ENCODE data around the gene NUP205.

The NUP205 gene

DNA sequence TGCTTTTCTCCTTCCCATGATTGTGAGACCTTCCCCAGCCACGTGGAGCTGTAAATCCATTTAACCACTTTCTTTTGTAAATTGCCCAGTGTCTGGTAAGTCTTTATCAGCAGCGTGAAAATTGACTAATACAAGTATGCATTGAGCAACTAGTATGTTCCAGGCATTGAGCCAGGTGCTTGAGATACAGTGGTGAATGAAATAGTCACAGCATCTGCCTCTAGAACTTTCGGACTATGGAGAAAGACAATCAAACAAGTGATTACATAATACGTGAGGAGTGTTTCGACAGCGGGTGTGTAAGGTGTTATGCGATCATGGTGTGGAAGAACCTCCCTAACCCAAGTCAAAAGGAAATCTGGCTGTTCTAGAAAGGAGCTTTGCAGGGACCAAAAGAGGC is 21.6 kb upstream of the NUP205 start:
- no peak for TF ChIP-seq EZH2phosphoT487 (IDR thresholded peaks at IDR 0.05; ENCODE audit: low read length)
- TF ChIP-seq EZH2 (optimal IDR thresholded peaks at IDR 0.05; ENCODE audit: low read depth, low read length): no peak
- TF ChIP-seq, protein P1, sequence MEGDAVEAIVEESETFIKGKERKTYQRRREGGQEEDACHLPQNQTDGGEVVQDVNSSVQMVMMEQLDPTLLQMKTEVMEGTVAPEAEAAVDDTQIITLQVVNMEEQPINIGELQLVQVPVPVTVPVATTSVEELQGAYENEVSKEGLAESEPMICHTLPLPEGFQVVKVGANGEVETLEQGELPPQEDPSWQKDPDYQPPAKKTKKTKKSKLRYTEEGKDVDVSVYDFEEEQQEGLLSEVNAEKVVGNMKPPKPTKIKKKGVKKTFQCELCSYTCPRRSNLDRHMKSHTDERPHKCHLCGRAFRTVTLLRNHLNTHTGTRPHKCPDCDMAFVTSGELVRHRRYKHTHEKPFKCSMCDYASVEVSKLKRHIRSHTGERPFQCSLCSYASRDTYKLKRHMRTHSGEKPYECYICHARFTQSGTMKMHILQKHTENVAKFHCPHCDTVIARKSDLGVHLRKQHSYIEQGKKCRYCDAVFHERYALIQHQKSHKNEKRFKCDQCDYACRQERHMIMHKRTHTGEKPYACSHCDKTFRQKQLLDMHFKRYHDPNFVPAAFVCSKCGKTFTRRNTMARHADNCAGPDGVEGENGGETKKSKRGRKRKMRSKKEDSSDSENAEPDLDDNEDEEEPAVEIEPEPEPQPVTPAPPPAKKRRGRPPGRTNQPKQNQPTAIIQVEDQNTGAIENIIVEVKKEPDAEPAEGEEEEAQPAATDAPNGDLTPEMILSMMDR (IDR thresholded peaks at IDR 0.05; ENCODE audit: low read length): no peak
- H3K4me1 ChIP-seq (ENCODE audit: low read length): no peaks in the 10 kb centered on the region
- DNase-seq: no peak

DNA sequence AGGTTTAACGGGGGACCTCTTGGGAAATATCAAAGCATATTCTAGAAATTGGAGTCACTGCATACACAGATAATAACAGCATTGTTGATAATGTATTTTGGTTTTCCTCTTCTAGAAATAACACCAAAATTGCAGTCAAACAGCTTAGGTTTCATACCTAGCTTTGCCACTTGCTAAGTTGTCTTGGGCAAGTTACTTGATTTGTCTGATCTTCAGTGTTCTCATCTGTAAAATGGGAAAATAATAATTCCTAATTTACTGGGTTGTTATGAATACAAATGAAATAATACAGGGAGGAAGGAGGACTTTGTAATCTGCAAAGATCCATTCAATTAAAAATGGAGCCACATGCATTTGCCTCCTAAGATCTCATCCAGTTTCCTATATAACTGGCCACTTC is 20.3 kb upstream of the NUP205 start:
- no peak overlapping the region for H3K9ac ChIP-seq (ENCODE audit: low read length)
- no peak for DNase-seq
- H3K4me2 ChIP-seq (ENCODE audit: low read depth, low read length): no peak overlapping the region
- H3K4me3 ChIP-seq (ENCODE audit: low read length): no peak overlapping the region
- H3K9me3 ChIP-seq (replicated peaks; ENCODE audit: insufficient read depth, low read length): no peaks in the 10 kb centered on the region
- no peak overlapping the region for H2AFZ ChIP-seq (ENCODE audit: low read length)
- H3K4me1 ChIP-seq (ENCODE audit: low read length): no peaks in the 10 kb centered on the region
- H3K36me3 ChIP-seq (replicated peaks; ENCODE audit: insufficient read depth, low read length): no peaks in the 10 kb centered on the region
- no peak overlapping the region for H3K27ac ChIP-seq (ENCODE audit: low read length)
- H3K79me2 ChIP-seq (ENCODE audit: low read length): no peaks in the 10 kb centered on the region
- no peaks in the 10 kb centered on the region for H3K9me2 ChIP-seq (replicated peaks; ENCODE audit: insufficient read depth, low read length)
- H4K20me1 ChIP-seq (ENCODE audit: insufficient read depth, low read length): no peaks in the 10 kb centered on the region
- no peak for TF ChIP-seq EZH2 (optimal IDR thresholded peaks at IDR 0.05; ENCODE audit: low read depth, low read length)
- no peak for TF ChIP-seq EZH2phosphoT487 (IDR thresholded peaks at IDR 0.05; ENCODE audit: low read length)
- TF ChIP-seq, protein P1 (IDR thresholded peaks at IDR 0.05; ENCODE audit: low read length): no peak
- H3K27me3 ChIP-seq (replicated peaks; ENCODE audit: insufficient read depth, low read length): no peaks in the 10 kb centered on the region
- no peaks in the 10 kb centered on the region for H3F3A ChIP-seq (ENCODE audit: insufficient read depth, low read length)

More for the DNA sequence above, 21.6 kb upstream of the NUP205 start:
- Histone ChIP-seq H3K36me3 (replicated peaks; ENCODE audit: insufficient read depth, low read length) (no peaks in the 10 kb centered on the region), H3F3A (ENCODE audit: insufficient read depth, low read length) (no peaks in the 10 kb centered on the region), H2AFZ (ENCODE audit: low read length) (no peak overlapping the region), H3K4me3 (ENCODE audit: low read length) (no peak overlapping the region), H3K4me2 (ENCODE audit: low read depth, low read length) (no peak overlapping the region), H3K9ac (ENCODE audit: low read length) (no peak overlapping the region), H4K20me1 (ENCODE audit: insufficient read depth, low read length) (no peaks in the 10 kb centered on the region), H3K79me2 (ENCODE audit: low read length) (no peaks in the 10 kb centered on the region), H3K9me3 (replicated peaks; ENCODE audit: insufficient read depth, low read length) (no peaks in the 10 kb centered on the region), H3K27me3 (replicated peaks; ENCODE audit: insufficient read depth, low read length) (no peaks in the 10 kb centered on the region), H3K9me2 (replicated peaks; ENCODE audit: insufficient read depth, low read length) (no peaks in the 10 kb centered on the region), H3K27ac (ENCODE audit: low read length) (no peak overlapping the region)

DNA sequence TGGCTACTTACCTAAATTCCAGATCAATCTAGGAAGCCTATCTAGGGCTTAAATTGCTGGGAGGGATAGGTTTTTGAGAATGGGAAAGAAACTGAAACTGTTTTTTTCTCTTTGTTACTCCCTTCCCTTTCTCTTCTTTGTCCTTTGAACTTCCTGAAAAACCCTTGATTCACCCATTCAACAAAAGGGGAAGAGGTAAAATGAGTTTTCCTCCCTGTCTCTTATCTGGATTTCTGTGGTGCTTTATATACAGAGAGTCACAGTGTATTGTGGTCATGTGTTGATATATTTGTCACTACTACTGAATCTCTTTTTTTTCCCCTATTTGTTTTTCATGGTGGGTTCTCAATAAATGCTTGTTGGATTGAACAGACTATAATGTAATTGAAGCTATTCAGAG is 19.8 kb upstream of the NUP205 start:
- Histone ChIP-seq H4K20me1 (ENCODE audit: insufficient read depth, low read length) (no peaks in the 10 kb centered on the region), H3K4me2 (ENCODE audit: low read depth, low read length) (no peak overlapping the region), H3K9ac (ENCODE audit: low read length) (no peak overlapping the region), H3K36me3 (replicated peaks; ENCODE audit: insufficient read depth, low read length) (no peaks in the 10 kb centered on the region), H3K9me3 (replicated peaks; ENCODE audit: insufficient read depth, low read length) (no peaks in the 10 kb centered on the region), H3K79me2 (ENCODE audit: low read length) (no peaks in the 10 kb centered on the region), H3K9me2 (replicated peaks; ENCODE audit: insufficient read depth, low read length) (no peaks in the 10 kb centered on the region), H3K4me3 (ENCODE audit: low read length) (no peak overlapping the region), H3K27ac (ENCODE audit: low read length) (no peak overlapping the region), H3K4me1 (ENCODE audit: low read length) (no peaks in the 10 kb centered on the region), H3F3A (ENCODE audit: insufficient read depth, low read length) (no peaks in the 10 kb centered on the region), H3K27me3 (replicated peaks; ENCODE audit: insufficient read depth, low read length) (no peaks in the 10 kb centered on the region), H2AFZ (ENCODE audit: low read length) (no peak overlapping the region)
- no peak for DNase-seq
- no peak for TF ChIP-seq EZH2phosphoT487 (IDR thresholded peaks at IDR 0.05; ENCODE audit: low read length)
- TF ChIP-seq, protein P1 (IDR thresholded peaks at IDR 0.05; ENCODE audit: low read length): no peak
- TF ChIP-seq EZH2 (optimal IDR thresholded peaks at IDR 0.05; ENCODE audit: low read depth, low read length): no peak
